GM21737 (cell line): ENCODE measurements around the gene CLRN3.

Experiments
- ATAC-seq: cut with Tn5 transposase; IDR thresholded peaks from one replicate; pipeline ENCODE4 v1.9.1; 2021; ENCODE audit warnings: mild to moderate bottlenecking, moderate library complexity; ENCODE audit not compliant: unreplicated experiment

The CLRN3 gene

DNA sequence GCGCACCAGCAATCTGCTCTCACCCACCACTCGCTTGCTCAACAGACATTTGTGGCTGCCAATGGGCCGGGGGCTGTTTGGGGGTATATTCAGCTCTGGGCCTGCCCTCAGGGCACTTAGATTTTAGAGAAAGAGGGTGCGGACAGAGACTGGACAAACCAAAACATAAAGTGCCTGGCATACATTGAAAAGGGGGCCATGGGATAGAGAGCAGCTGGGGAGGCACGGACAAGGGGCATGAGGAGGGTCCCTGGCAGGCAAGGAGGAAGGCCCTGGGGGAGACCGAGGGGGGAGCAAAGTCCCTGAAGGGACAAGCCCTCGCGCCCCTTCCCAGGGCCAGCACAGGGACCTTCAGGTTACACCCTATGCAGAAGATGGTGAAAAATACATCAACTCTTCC, 43.5 kb downstream of the CLRN3 start:
- no peak for ATAC-seq

GRCh38 chr10:127848226-127848625, 44.5 kb downstream of the CLRN3 start:
- no peak for ATAC-seq

DNA sequence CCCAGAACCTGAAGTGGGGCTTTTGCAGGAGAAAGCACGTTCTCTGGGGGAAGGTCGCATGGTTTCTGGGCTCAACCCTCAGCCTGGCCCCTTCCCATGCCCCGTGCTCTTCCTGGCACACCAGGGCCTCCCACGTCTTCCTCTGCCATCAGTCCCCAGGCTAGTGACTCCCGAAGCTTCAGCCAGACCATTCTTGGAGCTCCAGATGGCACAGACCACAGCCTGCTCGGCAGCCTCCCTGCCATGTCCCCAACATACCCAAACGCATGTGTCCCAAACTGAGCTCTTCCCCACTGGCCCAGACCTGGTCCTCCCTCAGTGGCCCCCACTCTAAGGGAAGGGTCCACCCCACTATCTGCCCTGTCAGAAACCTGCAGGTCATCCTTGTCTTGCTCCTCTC, 47.0 kb downstream of the CLRN3 start:
- ATAC-seq: no peak

DNA sequence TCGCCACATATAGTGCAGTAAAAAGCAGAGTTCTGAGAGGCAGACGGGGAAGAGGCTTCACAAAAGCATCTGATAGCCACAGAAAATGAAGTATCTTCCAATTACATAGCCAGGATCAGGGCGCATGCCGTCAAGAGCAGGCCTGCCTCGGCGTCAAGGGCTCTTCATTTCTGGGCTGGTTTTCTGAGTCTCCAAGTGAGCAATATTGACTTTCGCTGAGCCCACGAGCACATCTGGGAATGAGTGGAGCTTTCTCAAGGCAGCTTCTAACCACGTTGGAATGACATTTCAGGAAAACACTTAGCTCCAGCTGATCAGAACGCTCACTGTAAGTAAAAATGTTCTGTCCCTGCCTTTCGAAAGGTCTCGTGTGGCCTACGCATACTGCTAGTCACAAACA, 51.9 kb downstream of the CLRN3 start:
- no peak for ATAC-seq

DNA sequence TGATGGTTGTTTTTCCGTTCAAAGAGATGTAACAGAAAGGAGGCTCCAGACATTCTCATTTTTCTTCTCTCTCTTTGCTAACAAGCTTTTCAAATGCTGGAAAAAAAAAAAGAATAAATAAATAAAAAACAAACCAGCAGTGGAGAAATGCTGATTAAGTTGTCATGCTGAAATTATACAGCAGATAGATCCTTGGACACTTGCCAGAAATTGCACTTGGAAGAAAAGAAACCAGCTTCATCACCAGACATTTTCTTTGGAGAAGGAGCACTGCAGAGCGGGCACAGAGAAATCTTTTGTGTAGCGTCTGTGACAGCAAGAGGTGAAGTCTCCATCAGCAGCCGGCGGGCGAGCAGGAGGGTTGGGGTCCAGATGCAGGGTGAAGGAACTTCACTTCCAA, 55.8 kb downstream of the CLRN3 start:
- no peak for ATAC-seq

GRCh38 chr10:127836176-127836575, 56.6 kb downstream of the CLRN3 start:
- no peak for ATAC-seq

- ATAC-seq: no peak
Observed at GRCh38 chr10:127834791-127835190, 58.0 kb downstream of the CLRN3 start.

DNA sequence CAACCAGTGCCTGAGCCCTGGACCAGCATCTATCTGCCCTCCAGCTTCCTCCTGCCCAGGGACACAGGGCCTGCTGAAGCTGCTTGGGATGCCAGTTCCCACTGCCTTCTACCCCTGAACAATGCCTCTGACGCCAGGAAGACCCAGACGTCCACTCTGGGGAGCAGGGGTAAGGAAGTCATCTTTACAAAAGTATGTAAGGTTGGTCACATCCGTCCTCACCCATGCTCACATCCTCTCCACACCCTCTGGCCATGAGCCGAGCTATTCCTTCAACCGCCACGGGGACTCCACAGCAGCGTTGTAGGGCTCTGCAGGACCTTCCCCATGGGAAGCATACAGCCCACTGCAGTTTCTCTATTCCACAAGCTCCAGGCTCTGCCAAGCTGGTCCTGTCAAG, 58.5 kb downstream of the CLRN3 start:
- ATAC-seq: no peak

DNA sequence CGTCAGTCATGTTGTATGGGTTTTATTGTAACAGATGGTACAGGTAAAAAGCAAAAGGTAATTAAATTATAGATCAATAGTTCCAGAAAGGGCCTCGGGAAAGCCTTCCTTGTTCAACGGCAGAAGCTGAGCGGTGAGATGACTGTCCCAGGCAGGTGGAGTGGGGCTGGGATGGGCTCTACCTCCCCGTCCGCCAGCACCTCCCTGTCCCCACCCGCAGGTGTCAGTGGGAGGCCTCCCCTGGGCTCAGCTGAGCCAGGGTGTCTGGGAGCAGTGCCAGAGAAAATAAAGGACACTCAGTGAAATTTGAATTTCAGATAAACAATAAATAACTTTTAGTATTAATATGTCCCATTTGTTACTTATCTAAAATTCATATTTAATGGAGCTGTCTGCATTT, 58.9 kb downstream of the CLRN3 start:
- ATAC-seq: no peak

- no peak for ATAC-seq
Observed at GRCh38 chr10:127832501-127832900, 60.2 kb downstream of the CLRN3 start.

- ATAC-seq: no peak
Observed at GRCh38 chr10:127830414-127830813, 62.3 kb downstream of the CLRN3 start.
